DOHH2 (cell line): ENCODE data around the gene KLHL30.

Experiments
- H3F3A ChIP-seq: fragments of 200-600 bp; sonication (generic), shearing (Covaris generic); 2 replicates; pipeline ENCODE4 v1.6.0; 2016; ENCODE audit warnings: antibody characterized with exemption, mild to moderate bottlenecking; ENCODE audit not compliant: control insufficient read depth, insufficient read depth
- H3K27ac ChIP-seq: fragments of 200-600 bp; sonication (generic); 2 replicates; pipeline ENCODE4 v1.5.1; 2014; ENCODE audit warnings: low read depth, mild to moderate bottlenecking, low read length, moderate library complexity
- H3K27me3 ChIP-seq: fragments of 200-600 bp; sonication (generic); 2 replicates; pipeline ENCODE4 v1.6.1; 2014; ENCODE audit warnings: mild to moderate bottlenecking, low read length, mixed read lengths; ENCODE audit not compliant: control insufficient read depth
- H3K36me3 ChIP-seq: fragments of 200-600 bp; sonication (generic); 2 replicates; pipeline ENCODE4 v1.6.1; 2014; ENCODE audit warnings: mild to moderate bottlenecking, low read length, moderate library complexity, mixed read lengths; ENCODE audit not compliant: control insufficient read depth
- H3K4me1 ChIP-seq: fragments of 200-600 bp; sonication (generic); 2 replicates; pipeline ENCODE4 v1.6.1; 2014; ENCODE audit warnings: mild to moderate bottlenecking, low read length, mixed read lengths; ENCODE audit not compliant: control insufficient read depth
- H3K4me2 ChIP-seq: fragments of 200-600 bp; sonication (generic); 2 replicates; pipeline ENCODE4 v1.6.0; 2014; ENCODE audit warnings: mild to moderate bottlenecking, low read length, moderate library complexity
- H3K4me3 ChIP-seq: fragments of 200-600 bp; sonication (generic); 2 replicates; pipeline ENCODE4 v1.5.1; 2014; ENCODE audit warnings: mild to moderate bottlenecking, low read length, mixed read lengths
- H3K79me2 ChIP-seq: fragments of 200-600 bp; sonication (generic); 2 replicates; pipeline ENCODE4 v1.6.1; 2014; ENCODE audit warnings: mild to moderate bottlenecking, low read length, mixed read lengths; ENCODE audit not compliant: control insufficient read depth
- H3K9me2 ChIP-seq: fragments of 200-600 bp; sonication (generic); replicated peaks from 2 replicates; pipeline ENCODE4 v1.6.1; 2014; ENCODE audit warnings: mild to moderate bottlenecking, low read length, mixed read lengths; ENCODE audit not compliant: control insufficient read depth
- H3K9me3 ChIP-seq: fragments of 200-600 bp; sonication (generic); 2 replicates; pipeline ENCODE4 v1.6.1; 2014; ENCODE audit warnings: antibody characterized with exemption, low read length, mixed read lengths; ENCODE audit not compliant: control insufficient read depth, insufficient read depth
- H4K20me1 ChIP-seq: fragments of 200-600 bp; sonication (generic); 2 replicates; pipeline ENCODE4 v1.6.0; 2014; ENCODE audit warnings: low read depth, mild to moderate bottlenecking, antibody characterized with exemption, low read length, moderate library complexity; ENCODE audit not compliant: control insufficient read depth, insufficient read depth
- EZH2phosphoT487 ChIP-seq: fragments of 200-600 bp; sonication (generic); IDR thresholded peaks from 2 replicates; pipeline ENCODE4 v1.6.1; 2017; ENCODE audit warnings: borderline replicate concordance, mild to moderate bottlenecking, antibody characterized with exemption, low read length, moderate library complexity, mixed read lengths
- TF ChIP-seq, protein P1 (sequence below): fragments of 200-600 bp; sonication (generic); IDR thresholded peaks from one replicate; pipeline ENCODE4 v1.5.1; 2014; ENCODE audit warnings: antibody characterized with exemption, mild to moderate bottlenecking, low read depth, low read length; ENCODE audit not compliant: poor library complexity, severe bottlenecking

KLHL30 gene

DNA sequence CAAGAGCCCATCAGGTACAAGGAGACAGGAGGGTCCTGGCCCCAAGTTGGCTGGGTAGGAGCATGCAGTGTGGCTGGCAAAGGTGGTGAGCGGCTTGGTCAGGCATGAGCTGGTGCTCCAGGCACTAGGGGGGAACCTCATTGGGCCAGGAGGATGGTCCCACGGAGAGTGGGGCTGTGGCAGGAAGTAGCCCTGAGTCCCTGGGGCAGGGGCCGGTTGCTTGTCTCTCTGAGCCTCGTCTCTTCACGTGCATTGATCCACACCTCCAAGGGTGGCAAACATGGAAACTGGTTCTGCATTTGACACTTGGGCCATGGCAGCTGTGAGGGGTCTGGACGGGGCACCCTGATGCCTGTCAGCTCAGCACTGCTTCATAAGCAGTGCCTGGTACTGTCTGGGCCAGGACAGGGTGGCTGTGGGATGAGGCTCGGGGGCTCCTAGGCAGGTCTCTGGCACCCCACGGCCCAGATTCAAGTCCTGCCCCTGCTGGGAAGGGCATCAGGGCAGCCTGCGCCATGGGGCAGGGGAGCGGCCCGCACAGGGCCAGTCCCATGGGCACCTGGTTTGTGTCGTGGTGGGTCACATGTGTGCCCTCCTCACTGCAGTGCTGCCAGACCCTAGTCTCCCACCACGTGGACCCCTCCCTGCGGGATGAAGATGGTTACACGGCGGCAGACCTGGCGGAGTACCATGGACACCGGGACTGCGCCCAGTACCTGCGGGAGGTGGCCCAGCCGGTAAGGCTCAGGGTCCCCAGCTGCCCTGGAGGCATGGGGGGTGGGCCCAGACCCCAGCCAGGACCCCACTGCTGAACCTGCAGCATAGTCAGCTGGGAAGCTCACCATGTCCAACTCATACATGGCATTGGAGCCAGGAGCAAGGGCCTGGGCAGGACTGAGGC, 21.9 kb upstream of the KLHL30 start:
- Histone ChIP-seq H3K27ac (no peak overlapping the region), H3K4me1 (peaks cover 4% of the 10 kb centered on the region; the same call in 1 of the 2 replicates), H3K4me2 (no peak overlapping the region), H3F3A (0 out of 2 replicates have a peak, but pooled peaks cover 3% of the 10 kb centered on the region), H3K36me3 (no peaks in the 10 kb centered on the region), H3K27me3 (peaks cover 22% of the 10 kb centered on the region), H4K20me1 (no peaks in the 10 kb centered on the region), H3K4me3 (no peak overlapping the region), H3K79me2 (no peaks in the 10 kb centered on the region), H3K9me2 (no peaks in the 10 kb centered on the region), H3K9me3 (0 out of 2 replicates have a peak, but pooled peaks cover 5% of the 10 kb centered on the region)
- TF ChIP-seq, protein P1, sequence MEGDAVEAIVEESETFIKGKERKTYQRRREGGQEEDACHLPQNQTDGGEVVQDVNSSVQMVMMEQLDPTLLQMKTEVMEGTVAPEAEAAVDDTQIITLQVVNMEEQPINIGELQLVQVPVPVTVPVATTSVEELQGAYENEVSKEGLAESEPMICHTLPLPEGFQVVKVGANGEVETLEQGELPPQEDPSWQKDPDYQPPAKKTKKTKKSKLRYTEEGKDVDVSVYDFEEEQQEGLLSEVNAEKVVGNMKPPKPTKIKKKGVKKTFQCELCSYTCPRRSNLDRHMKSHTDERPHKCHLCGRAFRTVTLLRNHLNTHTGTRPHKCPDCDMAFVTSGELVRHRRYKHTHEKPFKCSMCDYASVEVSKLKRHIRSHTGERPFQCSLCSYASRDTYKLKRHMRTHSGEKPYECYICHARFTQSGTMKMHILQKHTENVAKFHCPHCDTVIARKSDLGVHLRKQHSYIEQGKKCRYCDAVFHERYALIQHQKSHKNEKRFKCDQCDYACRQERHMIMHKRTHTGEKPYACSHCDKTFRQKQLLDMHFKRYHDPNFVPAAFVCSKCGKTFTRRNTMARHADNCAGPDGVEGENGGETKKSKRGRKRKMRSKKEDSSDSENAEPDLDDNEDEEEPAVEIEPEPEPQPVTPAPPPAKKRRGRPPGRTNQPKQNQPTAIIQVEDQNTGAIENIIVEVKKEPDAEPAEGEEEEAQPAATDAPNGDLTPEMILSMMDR: no peak
- TF ChIP-seq EZH2phosphoT487: no peak

DNA sequence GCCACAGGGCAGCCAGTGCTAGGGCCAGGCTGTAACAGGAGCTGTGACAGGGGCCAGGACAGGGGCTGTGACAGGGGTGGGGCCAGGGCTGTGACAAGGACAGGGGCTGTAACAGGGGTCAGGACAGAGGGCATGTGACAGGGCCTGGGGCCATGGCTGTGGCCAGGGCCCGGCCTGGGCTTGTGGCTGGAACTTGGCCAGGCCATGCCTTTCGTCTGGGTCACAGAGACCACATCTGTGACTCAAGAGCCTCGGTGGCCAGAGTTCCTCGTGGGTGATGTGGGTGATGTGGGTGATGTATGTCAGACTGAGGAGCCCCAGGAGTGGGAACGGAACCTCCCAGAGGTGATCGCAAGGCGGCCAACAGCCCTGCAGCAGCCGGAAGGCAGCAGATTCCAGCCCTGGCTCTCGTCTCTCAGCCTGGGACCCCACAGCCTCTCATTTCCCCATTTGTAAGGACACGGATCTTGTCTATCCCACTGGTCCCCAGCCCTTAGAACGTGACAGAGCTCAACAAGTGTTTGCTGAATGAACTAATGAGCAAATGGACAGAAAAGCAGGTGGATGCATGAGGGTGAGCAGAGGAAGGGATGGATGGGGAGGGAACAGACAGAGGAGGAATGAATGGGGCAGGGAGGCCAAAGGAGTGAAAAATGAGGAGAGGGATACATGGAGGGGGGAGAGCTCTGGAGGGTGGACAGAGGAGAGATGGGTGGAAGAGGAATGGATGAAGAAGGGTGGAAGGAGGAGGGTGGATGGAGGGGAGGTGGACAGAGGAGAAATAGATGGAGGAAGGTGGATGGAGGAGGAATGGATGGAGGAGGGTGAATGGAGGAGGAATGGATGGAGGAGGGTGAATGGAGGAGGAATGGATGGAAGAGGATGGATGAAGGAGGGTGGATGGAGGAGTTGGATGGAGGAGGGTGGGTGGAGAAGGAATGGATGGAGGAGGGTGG, 21.0 kb upstream of the KLHL30 start:
- H3K4me1 ChIP-seq: peaks cover 4% of the 10 kb centered on the region; the same call in 1 of the 2 replicates
- H3K79me2 ChIP-seq: no peaks in the 10 kb centered on the region
- TF ChIP-seq EZH2phosphoT487: no peak
- TF ChIP-seq, protein P1: no peak
- no peak overlapping the region for H3K4me3 ChIP-seq
- no peak overlapping the region for H3K4me2 ChIP-seq
- H3K9me2 ChIP-seq: no peaks in the 10 kb centered on the region
- H3K27ac ChIP-seq: no peak overlapping the region
- no peaks in the 10 kb centered on the region for H4K20me1 ChIP-seq
- peaks cover 22% of the 10 kb centered on the region for H3K27me3 ChIP-seq
- no peaks in the 10 kb centered on the region for H3K36me3 ChIP-seq
- no peaks in the 10 kb centered on the region for H3F3A ChIP-seq
- 0 out of 2 replicates have a peak, but pooled peaks cover 5% of the 10 kb centered on the region for H3K9me3 ChIP-seq

DNA sequence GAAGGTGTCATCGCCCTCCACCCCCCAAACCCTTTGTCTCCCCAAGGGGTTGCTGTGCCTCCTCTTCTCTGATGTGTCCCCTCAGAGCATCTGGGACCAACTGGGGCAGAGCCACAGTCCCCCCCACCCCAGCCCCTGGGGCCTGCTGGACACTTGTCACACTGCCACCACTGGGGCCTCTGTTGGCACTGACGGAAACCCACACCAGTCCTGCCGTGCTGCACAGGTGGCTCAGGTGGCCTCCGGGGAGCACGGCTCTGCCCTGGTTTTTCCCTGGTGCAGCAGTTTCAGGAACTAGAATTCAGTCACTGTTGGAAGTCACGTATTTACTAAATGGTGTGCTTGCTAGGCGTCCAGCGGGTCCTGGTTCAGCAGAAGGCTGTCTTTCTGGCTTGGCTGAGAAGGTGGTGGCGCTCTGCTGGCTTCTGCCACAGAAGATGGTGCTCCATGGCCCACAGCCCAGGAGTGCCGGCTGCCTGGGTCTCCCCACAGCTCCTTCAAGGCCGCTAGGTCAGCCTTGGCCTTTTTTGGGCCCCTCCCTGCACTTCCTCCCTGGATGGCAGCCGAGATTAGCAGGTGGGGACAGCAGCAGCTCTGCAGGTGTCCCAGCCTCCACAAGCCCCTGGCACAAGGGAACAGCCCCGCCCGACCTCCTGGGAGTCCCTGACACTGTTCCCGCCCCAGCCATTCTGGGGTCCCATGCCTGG, 18.6 kb upstream of the KLHL30 start:
- Histone ChIP-seq H3K4me3 (no peak overlapping the region), H3K79me2 (no peaks in the 10 kb centered on the region), H3K27ac (no peak overlapping the region), H3K36me3 (no peaks in the 10 kb centered on the region), H3F3A (no peaks in the 10 kb centered on the region), H3K9me3 (no peaks in the 10 kb centered on the region), H3K27me3 (peaks cover 22% of the 10 kb centered on the region), H3K4me1 (peaks cover 4% of the 10 kb centered on the region; the same call in 1 of the 2 replicates), H4K20me1 (no peaks in the 10 kb centered on the region), H3K4me2 (no peak overlapping the region), H3K9me2 (no peaks in the 10 kb centered on the region)
- TF ChIP-seq EZH2phosphoT487: no peak
- TF ChIP-seq, protein P1: no peak
